Hypothalamus (tissue), 51 donors: ENCODE results near the gene TUBB2A.
A peak's percentile ranks its signal among the peaks of the same experiment; 100 is the strongest.

Source experiments
- DNase-seq, 51 donors: peaks; one replicate each; lab custom pipeline; 2025; lab: John Stamatoyannopoulos, UW

TUBB2A gene

GRCh38 chr6:3125815-3126214 is 31.5 kb downstream of the TUBB2A start:
- no peak for DNase-seq

DNA sequence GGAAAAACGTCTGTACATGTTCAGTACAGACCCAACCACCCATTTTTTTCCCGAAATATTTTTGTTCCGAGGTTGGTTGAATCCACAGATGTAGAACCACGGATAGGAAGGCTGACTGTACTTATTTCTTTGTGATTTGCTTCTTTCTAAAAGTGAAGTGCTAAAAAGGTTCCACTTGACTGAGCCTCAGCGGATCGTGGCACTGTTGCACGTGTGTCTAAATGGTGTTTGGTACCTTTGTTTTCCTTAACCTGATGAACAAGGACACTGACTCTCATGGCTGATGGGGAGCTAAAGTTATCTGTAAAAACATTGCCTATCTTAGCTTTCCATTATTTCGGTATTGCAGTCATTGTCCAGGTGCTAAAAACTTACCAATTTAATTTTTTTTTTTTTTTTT is 32.7 kb downstream of the TUBB2A start:
- no peak for DNase-seq

DNA sequence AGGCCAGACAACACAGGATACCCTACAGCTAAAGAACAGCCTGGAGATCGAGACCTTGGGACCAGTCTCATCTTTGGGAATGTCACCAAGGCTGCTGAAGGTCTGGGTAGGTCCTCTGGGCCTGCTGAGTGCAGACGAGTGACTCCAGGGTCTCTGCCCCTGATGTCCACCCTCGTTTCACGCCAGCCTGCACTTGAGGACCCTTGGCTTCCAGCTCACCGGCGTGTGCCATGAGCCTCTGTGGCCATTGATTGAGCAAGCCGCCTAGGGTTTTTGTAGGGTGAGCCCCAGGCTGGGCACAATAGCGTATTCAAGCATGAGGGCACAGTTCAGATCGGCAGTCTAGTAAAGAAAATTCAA is 34.5 kb downstream of the TUBB2A start:
- DNase-seq = no peak

DNA sequence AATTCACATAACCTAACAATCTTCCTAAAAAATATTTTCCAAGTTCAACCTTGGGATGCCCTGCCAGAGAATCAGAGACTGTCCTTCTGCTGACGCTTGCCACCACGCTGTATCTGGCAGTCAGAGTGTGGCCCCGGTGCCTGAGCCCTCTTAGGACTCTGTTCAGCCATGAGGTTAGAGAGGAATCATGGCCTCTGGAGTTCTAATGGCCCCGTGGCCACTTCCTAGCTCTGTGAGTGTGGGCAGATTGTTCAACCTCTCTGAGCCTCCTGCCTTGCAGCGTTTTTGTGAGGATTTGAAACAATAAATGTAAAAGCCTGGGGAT is 36.6 kb downstream of the TUBB2A start:
- no peak for DNase-seq

GRCh38 chr6:3119040-3119723 is 38.2 kb downstream of the TUBB2A start:
- peak in 5 of 51 donors; percentile 20 to 57 (median 43) for DNase-seq

DNA sequence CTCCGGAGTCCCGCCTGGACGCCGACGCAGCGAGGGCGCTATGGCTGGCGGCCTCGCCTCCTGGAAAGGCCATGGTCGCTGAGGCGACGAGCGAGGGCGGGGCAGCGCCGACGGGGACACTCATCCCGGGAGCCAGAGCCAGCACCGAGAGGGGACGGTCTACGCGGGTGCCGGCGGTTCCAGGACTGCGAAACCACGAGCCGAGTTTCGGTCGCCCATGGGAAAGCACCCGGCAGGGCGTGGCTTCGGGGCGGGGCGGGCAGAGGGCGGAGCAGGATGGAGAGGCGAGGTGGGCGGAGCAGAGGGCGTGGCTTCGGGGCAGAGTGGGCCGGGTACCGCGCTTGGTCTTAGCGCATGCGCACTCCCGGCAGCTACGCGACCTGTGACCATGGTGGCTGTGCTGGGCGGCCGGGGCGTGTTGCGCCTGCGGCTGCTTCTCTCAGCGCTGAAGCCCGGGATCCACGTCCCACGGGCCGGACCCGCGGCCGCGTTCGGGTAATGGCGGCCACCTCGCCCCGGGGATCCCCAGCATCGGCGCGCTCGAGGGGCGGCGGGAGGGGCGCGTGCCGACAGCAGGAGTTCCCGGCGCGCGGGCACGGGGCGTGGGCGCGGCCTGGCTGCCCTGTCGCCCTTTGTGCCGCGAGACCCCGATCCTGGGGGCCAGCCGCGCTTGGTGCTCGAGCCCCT is 38.8 kb downstream of the TUBB2A start, which contains the start of gene BPHL:
Gene BPHL (plus strand): TSS at position 359 of the 687 bp plus-strand sequence. CDS start 30 bp downstream, at position 389.
- DNase-seq = peak; percentile 84 to 99 (median 96)

DNA sequence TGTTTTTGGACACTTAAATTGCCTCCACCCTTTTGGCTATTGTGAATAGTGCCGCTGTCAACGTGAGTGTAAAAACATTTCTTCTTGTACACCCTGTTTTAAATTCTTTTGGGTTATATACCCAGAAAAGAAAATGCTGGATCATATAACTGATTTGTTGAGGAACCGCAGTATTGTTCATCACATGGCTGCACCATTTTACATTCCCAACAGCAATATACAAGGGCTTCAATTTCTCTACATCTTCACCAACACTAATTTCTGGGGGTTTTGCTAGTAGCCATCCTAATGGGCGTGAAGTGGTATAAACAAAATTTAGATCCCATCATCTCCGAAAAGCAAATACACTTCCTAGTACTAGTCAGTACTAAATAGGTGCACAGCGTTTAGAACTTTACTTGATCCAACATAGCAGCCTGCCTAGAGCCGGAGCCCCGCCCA is 39.4 kb downstream of the TUBB2A start:
- DNase-seq = no peak

GRCh38 chr6:3114377-3114776 is 43.0 kb downstream of the TUBB2A start:
- DNase-seq = no peak

- no peak for DNase-seq
Measured at GRCh38 chr6:3109761-3110160, 47.6 kb downstream of the TUBB2A start.

- no peak for DNase-seq
Measured at GRCh38 chr6:3108746-3109414, 48.5 kb downstream of the TUBB2A start.
